Loucy (cell line): Measurements from ENCODE around the gene CREB3L2.

Experiments
- EZH2phosphoT487 ChIP-seq: fragments of 200-600 bp; IDR thresholded peaks from 2 replicates; pipeline ENCODE4 v1.6.1; 2018; ENCODE audit warnings: antibody characterized with exemption, mild to moderate bottlenecking, moderate library complexity, borderline replicate concordance
- TF ChIP-seq, protein P1 (sequence below): fragments of 200-600 bp; sonication (generic); conservative IDR thresholded peaks from 2 replicates; pipeline ENCODE4 v1.5.1; 2014; ENCODE audit warnings: mild to moderate bottlenecking, antibody characterized with exemption, low read length

DNA sequence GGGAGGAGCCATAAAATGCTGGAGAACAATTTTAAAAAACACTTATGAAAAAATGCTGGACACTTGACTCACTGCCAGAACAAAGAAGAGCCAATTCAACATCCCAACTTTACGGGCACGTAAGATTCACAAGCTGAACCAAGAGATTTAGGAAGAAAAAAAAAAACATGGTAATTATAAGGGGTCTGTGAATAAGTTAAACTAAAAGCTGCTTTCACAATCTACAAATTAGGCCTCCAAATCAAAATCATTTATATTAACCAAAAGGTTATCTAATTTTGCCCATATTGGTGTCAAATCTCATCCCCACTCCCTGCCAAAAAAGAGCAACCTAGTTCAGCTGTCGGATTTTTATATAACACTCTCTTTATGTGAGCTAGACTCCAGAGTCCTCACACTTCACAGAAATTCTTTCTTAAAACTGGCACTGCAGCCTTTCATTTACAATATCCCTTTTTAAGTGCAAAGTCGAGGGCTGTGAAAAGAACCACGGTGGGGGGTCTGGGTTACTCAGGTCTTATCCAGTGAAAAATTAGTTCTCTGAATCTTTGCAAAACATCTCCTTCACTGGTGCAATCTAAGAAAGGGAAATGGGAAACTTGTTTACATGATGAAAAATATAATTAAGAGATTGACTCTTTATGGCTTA is 124.7 kb downstream of the CREB3L2 start:
- TF ChIP-seq EZH2phosphoT487, result no peak
- TF ChIP-seq, protein P1, sequence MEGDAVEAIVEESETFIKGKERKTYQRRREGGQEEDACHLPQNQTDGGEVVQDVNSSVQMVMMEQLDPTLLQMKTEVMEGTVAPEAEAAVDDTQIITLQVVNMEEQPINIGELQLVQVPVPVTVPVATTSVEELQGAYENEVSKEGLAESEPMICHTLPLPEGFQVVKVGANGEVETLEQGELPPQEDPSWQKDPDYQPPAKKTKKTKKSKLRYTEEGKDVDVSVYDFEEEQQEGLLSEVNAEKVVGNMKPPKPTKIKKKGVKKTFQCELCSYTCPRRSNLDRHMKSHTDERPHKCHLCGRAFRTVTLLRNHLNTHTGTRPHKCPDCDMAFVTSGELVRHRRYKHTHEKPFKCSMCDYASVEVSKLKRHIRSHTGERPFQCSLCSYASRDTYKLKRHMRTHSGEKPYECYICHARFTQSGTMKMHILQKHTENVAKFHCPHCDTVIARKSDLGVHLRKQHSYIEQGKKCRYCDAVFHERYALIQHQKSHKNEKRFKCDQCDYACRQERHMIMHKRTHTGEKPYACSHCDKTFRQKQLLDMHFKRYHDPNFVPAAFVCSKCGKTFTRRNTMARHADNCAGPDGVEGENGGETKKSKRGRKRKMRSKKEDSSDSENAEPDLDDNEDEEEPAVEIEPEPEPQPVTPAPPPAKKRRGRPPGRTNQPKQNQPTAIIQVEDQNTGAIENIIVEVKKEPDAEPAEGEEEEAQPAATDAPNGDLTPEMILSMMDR, result no peak
